A549 treated with CORT108297 at 1 μM for 4 hours (cell line): Measurements from ENCODE around the gene BTN1A1. TPM values are rescaled to one million over a fixed set of nuclear protein-coding genes. Genes with fewer than 3 reads are reported as not detected.

Source experiments
- total RNA-seq: library from RNA; stranded (reverse); fragments of 200-300 nt; extraction: Qiagen RNA extraction; gene quantifications from 5 replicates; pipeline ENCODE4 v1.2.3, GENCODE V29; 2022

BTN1A1 gene
- total RNA-seq, result 0.03 TPM in 1 of 5 replicates, not detected in the others

GRCh38 chr6:26500102-26500501, at the start of gene BTN1A1:
Gene BTN1A1, plus strand, starts transcription at chr6:26500303. Its CDS starts 984 bp downstream, at chr6:26501287.

GRCh38 chr6:26457806-26458688, 42.1 kb upstream of the BTN1A1 start, which contains the start of gene BTN2A1:
Gene BTN2A1, plus strand, starts transcription at chr6:26457955. Its CDS starts 682 bp downstream, at chr6:26458637.

GRCh38 chr6:26537846-26538571, 37.9 kb downstream of the BTN1A1 start, which contains the start of gene HMGN4:
Gene HMGN4, plus strand, starts transcription at chr6:26538366. Its CDS starts 6,841 bp downstream, at chr6:26545207.

Other genes starting within 250 kb of the BTN1A1 start
- gene BTN3A2, start 135.1 kb upstream of the BTN1A1 start, total RNA-seq, result 3.5 to 4.4 TPM (median 4.0 TPM) in 5 replicates
- 4.9 to 8.5 TPM (median 7.5 TPM) in 5 replicates for gene BTN2A2, start 117.2 kb upstream of the BTN1A1 start, total RNA-seq
- 2.1 to 3.8 TPM (median 3.7 TPM) in 5 replicates for gene BTN3A1, start 98.0 kb upstream of the BTN1A1 start, total RNA-seq
- gene BTN3A3, start 59.8 kb upstream of the BTN1A1 start, total RNA-seq, result 0.54 to 1.4 TPM (median 0.96 TPM) in 5 replicates
- gene BTN2A1, start 42.3 kb upstream of the BTN1A1 start, total RNA-seq, result 16.5 to 21.8 TPM (median 21.3 TPM) in 5 replicates
- gene HMGN4, start 38.1 kb downstream of the BTN1A1 start, total RNA-seq, result 63.3 to 91.6 TPM (median 75.7 TPM) in 5 replicates
- 12.0 to 14.7 TPM (median 13.7 TPM) in 5 replicates for gene ABT1, start 96.7 kb downstream of the BTN1A1 start, total RNA-seq
- gene ZNF322, start 159.4 kb downstream of the BTN1A1 start, total RNA-seq, result 4.7 to 6.8 TPM (median 5.0 TPM) in 5 replicates